SK-N-SH (cell line): ENCODE data around the gene FAM83D. TPM values are rescaled to one million over a fixed set of nuclear protein-coding genes. Genes with fewer than 3 reads are reported as not detected.

Source experiments
- CTCF ChIA-PET: fragments of 300-600, 350-600 bp; formaldehyde crosslinking; extraction: SDS; loops from one replicate; lab custom pipeline; 2021; lab: Yijun Ruan, JAX
- POLR2A ChIA-PET: fragments of 350-600 bp; sonication (Branson Sonifier 250); formaldehyde crosslinking; extraction: SDS; loops from one replicate; lab custom pipeline; 2020; ENCODE audit warnings: antibody characterized with exemption, inconsistent platforms; lab: Yijun Ruan, JAX
- DNase-seq: peaks from one replicate; pipeline ENCODE4 v3.0.0; 2012
- H2AFZ ChIP-seq: fragments of 200-600 bp; sonication (generic); 2 replicates; pipeline ENCODE4 v1.8.1; 2016; ENCODE audit warnings: antibody characterized with exemption, mild to moderate bottlenecking, low read depth
- H3F3A ChIP-seq: fragments of 200-600 bp; sonication (generic); replicated peaks from 2 replicates; pipeline ENCODE3; 2016; ENCODE audit warnings: antibody characterized with exemption, mild to moderate bottlenecking; ENCODE audit not compliant: insufficient read depth
- H3K27ac ChIP-seq, 2 experiments: fragments of 200-500 bp in 1 of 2; fragments of 200-600 bp in 1 of 2; sonication (Bioruptor generic) in 1 of 2; sonication (generic), shearing (Covaris generic) in 1 of 2; 2 replicates each; pipeline versions ENCODE4 v1.5.1 to v1.6.1; 2014 to 2016; ENCODE audit warnings: low read depth in 2 of 2, inconsistent platforms in 1 of 2, low read length in 1 of 2, mild to moderate bottlenecking in 1 of 2, mixed read lengths in 1 of 2
- H3K27me3 ChIP-seq: fragments of 200-600 bp; sonication (generic), shearing (Covaris generic); 2 replicates; pipeline ENCODE4 v1.6.1; 2016; ENCODE audit warnings: mixed run types; ENCODE audit not compliant: insufficient read depth
- H3K36me3 ChIP-seq, 2 experiments: fragments of 200-500 bp in 1 of 2; fragments of 200-600 bp in 1 of 2; sonication (Bioruptor generic) in 1 of 2; sonication (generic) in 1 of 2; replicated peaks in 1 of 2; 2 replicates each; pipeline versions ENCODE3 to v1.5.1; 2014 to 2016; ENCODE audit warnings: low read length in 1 of 2, mild to moderate bottlenecking in 1 of 2; ENCODE audit not compliant: insufficient read depth in 2 of 2, control insufficient read depth in 1 of 2
- H3K4me1 ChIP-seq, 2 experiments: fragments of 200-500 bp in 1 of 2; fragments of 200-600 bp in 1 of 2; sonication (Bioruptor generic) in 1 of 2; sonication (generic), shearing (Covaris generic) in 1 of 2; 2 replicates each; pipeline versions ENCODE4 v1.5.1 to v1.6.1; 2014 to 2016; ENCODE audit warnings: low read depth in 1 of 2, low read length in 1 of 2, mixed run types in 1 of 2; ENCODE audit not compliant: insufficient read depth in 2 of 2, control insufficient read depth in 1 of 2
- H3K4me2 ChIP-seq: fragments of 200-600 bp; sonication (generic), shearing (Covaris generic); 2 replicates; pipeline ENCODE4 v1.6.1; 2017; ENCODE audit warnings: mixed run types
- H3K4me3 ChIP-seq, 2 experiments: fragments of 200-500 bp in 1 of 2; fragments of 200-600 bp in 1 of 2; sonication (Bioruptor generic) in 1 of 2; sonication (generic), shearing (Covaris generic) in 1 of 2; 2 replicates each; pipeline versions ENCODE4 v1.5.1 to v1.8.1; 2014 to 2016; ENCODE audit warnings: low read depth in 2 of 2, inconsistent platforms in 1 of 2, low read length in 1 of 2, mild to moderate bottlenecking in 1 of 2, mixed read lengths in 1 of 2, moderate library complexity in 1 of 2
- H3K79me2 ChIP-seq: fragments of 200-600 bp; sonication (generic); 2 replicates; pipeline ENCODE4 v1.8.1; 2017; ENCODE audit warnings: mild to moderate bottlenecking; ENCODE audit not compliant: insufficient read depth
- H3K9ac ChIP-seq: fragments of 200-600 bp; sonication (generic); 2 replicates; pipeline ENCODE4 v1.6.1; 2017; ENCODE audit warnings: mixed run types
- H3K9me2 ChIP-seq: fragments of 200-600 bp; sonication (generic); 2 replicates; pipeline ENCODE4 v1.6.1; 2017; ENCODE audit warnings: mixed run types
- H3K9me3 ChIP-seq: fragments of 200-600 bp; sonication (generic); 2 replicates; pipeline ENCODE4 v1.6.1; 2017; ENCODE audit warnings: mixed run types, mild to moderate bottlenecking, moderate library complexity
- H4K20me1 ChIP-seq: fragments of 200-600 bp; sonication (generic); 2 replicates; pipeline ENCODE4 v1.6.1; 2017; ENCODE audit warnings: mild to moderate bottlenecking, mixed run types; ENCODE audit not compliant: insufficient read depth
- CHD2 ChIP-seq: fragments of 150-350 bp; IDR thresholded peaks from 2 replicates; pipeline ENCODE4 v1.6.1; 2018; ENCODE audit warnings: low read length; ENCODE audit not compliant: partially characterized antibody
- ELF1 ChIP-seq: IDR thresholded peaks from 2 replicates; pipeline ENCODE4 v1.4.0; 2012
- EP300 ChIP-seq, 2 experiments: IDR thresholded peaks; 2 replicates each; pipeline versions ENCODE4 v1.4.0 to v1.6.1; 2012; ENCODE audit warnings: borderline replicate concordance in 1 of 2, low read depth in 1 of 2, low read length in 1 of 2
- EZH2phosphoT487 ChIP-seq: fragments of 200-600 bp; sonication (generic); IDR thresholded peaks from 2 replicates; pipeline ENCODE4 v1.6.1; 2017; ENCODE audit warnings: low read depth, mixed run types, mild to moderate bottlenecking, antibody characterized with exemption, moderate library complexity, borderline replicate concordance
- FOSL2 ChIP-seq: IDR thresholded peaks from 2 replicates; pipeline ENCODE4 v1.4.0; 2012; ENCODE audit warnings: low read depth, mild to moderate bottlenecking, moderate library complexity, borderline replicate concordance
- FOXJ3 ChIP-seq: sonication (generic); formaldehyde crosslinking; IDR thresholded peaks from 2 replicates; pipeline ENCODE4 v1.5.1; 2020; ENCODE audit warnings: mild to moderate bottlenecking, missing genetic modification reagents
- FOXM1 ChIP-seq: IDR thresholded peaks from 2 replicates; pipeline ENCODE4 v1.4.0; 2012; ENCODE audit warnings: low read depth, mild to moderate bottlenecking
- GABPA ChIP-seq: IDR thresholded peaks from 2 replicates; pipeline ENCODE4 v1.4.0; 2012; ENCODE audit warnings: low read depth, mild to moderate bottlenecking
- GATA2 ChIP-seq: sonication (generic); formaldehyde crosslinking; IDR thresholded peaks from 2 replicates; pipeline ENCODE4 v1.5.0; 2020; ENCODE audit warnings: mild to moderate bottlenecking, missing genetic modification reagents
- MEF2A ChIP-seq: IDR thresholded peaks from 2 replicates; pipeline ENCODE4 v1.4.0; 2012; ENCODE audit warnings: low read depth, borderline replicate concordance
- MXI1 ChIP-seq: IDR thresholded peaks from 2 replicates; pipeline ENCODE4 v1.6.1; 2012; ENCODE audit warnings: mild to moderate bottlenecking, low read depth, low read length, improper control_type of control experiment
- NFIC ChIP-seq: IDR thresholded peaks from 2 replicates; pipeline ENCODE4 v1.4.0; 2012; ENCODE audit warnings: borderline replicate concordance
- POLR2AphosphoS5 ChIP-seq: IDR thresholded peaks from 2 replicates; pipeline ENCODE4 v1.6.1; 2012; ENCODE audit warnings: low read depth, low read length
- RAD21 ChIP-seq: IDR thresholded peaks from 2 replicates; pipeline ENCODE4 v1.6.1; 2012; ENCODE audit warnings: mild to moderate bottlenecking, low read length
- RCOR1 ChIP-seq: fragments of 150-350 bp; IDR thresholded peaks from 2 replicates; pipeline ENCODE4 v1.6.1; 2017; ENCODE audit warnings: antibody characterized with exemption, low read length
- RFX5 ChIP-seq: IDR thresholded peaks from 2 replicates; pipeline ENCODE4 v1.6.1; 2012; ENCODE audit warnings: mild to moderate bottlenecking, improper control_type of control experiment, low read length
- RXRA ChIP-seq: IDR thresholded peaks from 2 replicates; pipeline ENCODE4 v1.4.0; 2012; ENCODE audit warnings: low read depth, mild to moderate bottlenecking, borderline replicate concordance
- SIN3A ChIP-seq: IDR thresholded peaks from 2 replicates; pipeline ENCODE4 v1.6.1; 2012; ENCODE audit warnings: low read depth, mild to moderate bottlenecking, low read length, moderate library complexity, borderline replicate concordance
- SMC3 ChIP-seq: IDR thresholded peaks from 2 replicates; pipeline ENCODE4 v1.6.1; 2012; ENCODE audit warnings: low read depth, low read length, improper control_type of control experiment
- TAF1 ChIP-seq: IDR thresholded peaks from 2 replicates; pipeline ENCODE4 v1.6.1; 2012; ENCODE audit warnings: low read depth, mild to moderate bottlenecking, low read length, moderate library complexity, borderline replicate concordance
- WGBS: methylation state at CpG from one replicate; pipeline ENCODE4 v1.1.6; 2017; ENCODE audit warnings: low lambda C conversion rate; 5-methylcytosine and 5-hydroxymethylcytosine counted together
- polyA plus RNA-seq, 3 experiments: library from polyadenylated mRNA; depleted of rRNA; stranded (reverse); fragments of >200 nt; gene quantifications; 2 replicates each; pipeline ENCODE4 v1.2.3, GENCODE V29; 2012
- TF ChIP-seq, protein P1 (sequence below): IDR thresholded peaks from 2 replicates; pipeline ENCODE4 v1.4.0; 2012; ENCODE audit warnings: low read depth
- TF ChIP-seq, protein P2 (sequence below): fragments of 150-350 bp; IDR thresholded peaks from 2 replicates; pipeline ENCODE4 v1.6.1; 2017; ENCODE audit warnings: antibody characterized with exemption, low read length, low read depth, borderline replicate concordance
- TF ChIP-seq, protein P3 (sequence below): IDR thresholded peaks from 2 replicates; pipeline ENCODE4; 2012
- TF ChIP-seq, protein P4 (sequence below): fragments of 200-600 bp; sonication (generic); IDR thresholded peaks from 2 replicates; pipeline ENCODE4 v1.6.1; 2017; ENCODE audit warnings: antibody characterized with exemption, mild to moderate bottlenecking, moderate library complexity
- TF ChIP-seq, protein P5 (sequence below): IDR thresholded peaks from 2 replicates; pipeline ENCODE4 v1.4.0; 2012; ENCODE audit warnings: low read depth, borderline replicate concordance

The FAM83D gene, protein sequence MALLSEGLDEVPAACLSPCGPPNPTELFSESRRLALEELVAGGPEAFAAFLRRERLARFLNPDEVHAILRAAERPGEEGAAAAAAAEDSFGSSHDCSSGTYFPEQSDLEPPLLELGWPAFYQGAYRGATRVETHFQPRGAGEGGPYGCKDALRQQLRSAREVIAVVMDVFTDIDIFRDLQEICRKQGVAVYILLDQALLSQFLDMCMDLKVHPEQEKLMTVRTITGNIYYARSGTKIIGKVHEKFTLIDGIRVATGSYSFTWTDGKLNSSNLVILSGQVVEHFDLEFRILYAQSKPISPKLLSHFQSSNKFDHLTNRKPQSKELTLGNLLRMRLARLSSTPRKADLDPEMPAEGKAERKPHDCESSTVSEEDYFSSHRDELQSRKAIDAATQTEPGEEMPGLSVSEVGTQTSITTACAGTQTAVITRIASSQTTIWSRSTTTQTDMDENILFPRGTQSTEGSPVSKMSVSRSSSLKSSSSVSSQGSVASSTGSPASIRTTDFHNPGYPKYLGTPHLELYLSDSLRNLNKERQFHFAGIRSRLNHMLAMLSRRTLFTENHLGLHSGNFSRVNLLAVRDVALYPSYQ
- polyA plus RNA-seq (2012; rRNA removed), result 18.9 and 21.5 TPM in 2 replicates
- polyA plus RNA-seq (2012; cell fraction: cytosol; rRNA removed), result 17.3 and 20.6 TPM in 2 replicates
- polyA plus RNA-seq (2012; cell fraction: nucleus; rRNA removed), result 16.9 and 18.8 TPM in 2 replicates

DNA sequence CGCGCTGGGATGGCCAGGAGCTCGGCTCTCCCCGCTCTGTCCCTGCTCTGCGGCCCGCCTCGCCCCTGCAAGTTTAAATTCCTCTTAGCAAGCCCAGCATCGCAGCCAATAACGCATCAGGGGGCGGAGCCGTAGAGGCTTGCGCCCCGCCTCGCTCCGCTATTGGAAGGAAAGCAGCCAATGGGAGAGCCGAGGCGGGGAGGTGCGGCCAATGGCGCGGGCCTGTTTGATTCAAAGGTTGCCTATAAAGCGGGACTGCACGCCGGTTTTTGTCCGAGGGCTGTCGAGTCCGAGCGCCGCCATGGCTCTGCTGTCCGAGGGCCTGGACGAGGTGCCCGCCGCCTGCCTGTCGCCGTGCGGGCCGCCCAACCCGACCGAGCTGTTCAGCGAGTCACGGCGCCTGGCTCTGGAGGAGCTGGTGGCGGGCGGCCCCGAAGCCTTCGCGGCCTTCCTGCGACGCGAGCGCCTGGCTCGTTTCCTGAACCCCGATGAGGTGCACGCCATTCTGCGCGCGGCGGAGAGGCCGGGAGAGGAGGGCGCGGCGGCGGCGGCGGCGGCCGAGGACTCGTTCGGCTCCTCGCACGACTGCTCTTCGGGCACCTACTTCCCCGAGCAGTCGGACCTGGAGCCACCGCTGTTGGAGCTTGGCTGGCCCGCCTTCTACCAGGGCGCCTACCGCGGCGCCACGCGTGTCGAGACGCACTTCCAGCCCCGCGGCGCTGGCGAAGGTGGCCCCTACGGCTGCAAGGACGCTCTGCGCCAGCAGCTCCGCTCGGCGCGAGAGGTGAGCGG, at the start of gene FAM83D:
Gene FAM83D (plus strand): TSS at position 276 of the 792 bp plus-strand sequence. CDS start 26 bp downstream, at position 302.
- Histone ChIP-seq H3K4me1 (peaks cover 0 to 14% of the 10 kb centered on the region in 2 experiments; a peak in 2 of 4 replicates), H3K4me2 (peak within 1 kb of the TSS; percentile 98), H3K9me2 (no peaks in the 10 kb centered on the region), H3F3A (peaks cover 3% of the 10 kb centered on the region), H3K36me3 (no peaks in the 10 kb centered on the region), H3K27ac (peak within 1 kb of the TSS; percentile 37 to 54), H4K20me1 (peaks cover 14% of the 10 kb centered on the region; the same call in 1 of the 2 replicates), H3K79me2 (peaks cover 48% of the 10 kb centered on the region), H3K9ac (peak within 1 kb of the TSS; percentile 72), H3K9me3 (no peaks in the 10 kb centered on the region), H2AFZ (peak within 1 kb of the TSS; percentile 85), H3K27me3 (peaks cover 6% of the 10 kb centered on the region; the same call in 1 of the 2 replicates), H3K4me3 (peak within 1 kb of the TSS; percentile 81 to 91)
- peak; percentile 99 for DNase-seq
- ChIA-PET POLR2A (interaction anchor here (0.6 to 3.2 kb wide), 6 partner anchors 31 to 202 kb away, joined by 3 to 20 read pairs (median 4); partner anchors contain the start of genes DHX35, PPP1R16B and SLC32A1), CTCF (interaction anchor here (0.6 to 3.6 kb wide), 27 partner anchors 8 to 252 kb away, joined by 3 to 41 read pairs (median 4); partner anchors contain the start of genes DHX35 and PPP1R16B)
- 2% methylated on average over 26 of the region's 95 CpGs for WGBS
- TF ChIP-seq RCOR1, result no peak
- no peak for TF ChIP-seq GATA2 (CRISPR knock-in tag)
- no peak for TF ChIP-seq GABPA
- TF ChIP-seq SIN3A, result peak; percentile 96
- TF ChIP-seq POLR2AphosphoS5, result peak; percentile 93
- TF ChIP-seq NFIC, result 0 out of 2 replicates have a peak, but pooled peaks have one; percentile 17
- TF ChIP-seq, protein P1, sequence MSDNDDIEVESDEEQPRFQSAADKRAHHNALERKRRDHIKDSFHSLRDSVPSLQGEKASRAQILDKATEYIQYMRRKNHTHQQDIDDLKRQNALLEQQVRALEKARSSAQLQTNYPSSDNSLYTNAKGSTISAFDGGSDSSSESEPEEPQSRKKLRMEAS, result peak; percentile 89
- TF ChIP-seq, protein P2, sequence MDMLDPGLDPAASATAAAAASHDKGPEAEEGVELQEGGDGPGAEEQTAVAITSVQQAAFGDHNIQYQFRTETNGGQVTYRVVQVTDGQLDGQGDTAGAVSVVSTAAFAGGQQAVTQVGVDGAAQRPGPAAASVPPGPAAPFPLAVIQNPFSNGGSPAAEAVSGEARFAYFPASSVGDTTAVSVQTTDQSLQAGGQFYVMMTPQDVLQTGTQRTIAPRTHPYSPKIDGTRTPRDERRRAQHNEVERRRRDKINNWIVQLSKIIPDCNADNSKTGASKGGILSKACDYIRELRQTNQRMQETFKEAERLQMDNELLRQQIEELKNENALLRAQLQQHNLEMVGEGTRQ, result no peak
- no peak for TF ChIP-seq MEF2A
- TF ChIP-seq, protein P3, sequence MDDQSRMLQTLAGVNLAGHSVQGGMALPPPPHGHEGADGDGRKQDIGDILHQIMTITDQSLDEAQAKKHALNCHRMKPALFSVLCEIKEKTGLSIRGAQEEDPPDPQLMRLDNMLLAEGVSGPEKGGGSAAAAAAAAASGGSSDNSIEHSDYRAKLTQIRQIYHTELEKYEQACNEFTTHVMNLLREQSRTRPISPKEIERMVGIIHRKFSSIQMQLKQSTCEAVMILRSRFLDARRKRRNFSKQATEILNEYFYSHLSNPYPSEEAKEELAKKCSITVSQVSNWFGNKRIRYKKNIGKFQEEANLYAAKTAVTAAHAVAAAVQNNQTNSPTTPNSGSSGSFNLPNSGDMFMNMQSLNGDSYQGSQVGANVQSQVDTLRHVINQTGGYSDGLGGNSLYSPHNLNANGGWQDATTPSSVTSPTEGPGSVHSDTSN, result no peak
- 0 out of 2 replicates have a peak, but pooled peaks have one; percentile 38 for TF ChIP-seq RFX5
- no peak for TF ChIP-seq RXRA
- peak; percentile 36 for TF ChIP-seq CHD2
- no peak for TF ChIP-seq FOXJ3 (CRISPR knock-in tag)
- TF ChIP-seq, protein P4, sequence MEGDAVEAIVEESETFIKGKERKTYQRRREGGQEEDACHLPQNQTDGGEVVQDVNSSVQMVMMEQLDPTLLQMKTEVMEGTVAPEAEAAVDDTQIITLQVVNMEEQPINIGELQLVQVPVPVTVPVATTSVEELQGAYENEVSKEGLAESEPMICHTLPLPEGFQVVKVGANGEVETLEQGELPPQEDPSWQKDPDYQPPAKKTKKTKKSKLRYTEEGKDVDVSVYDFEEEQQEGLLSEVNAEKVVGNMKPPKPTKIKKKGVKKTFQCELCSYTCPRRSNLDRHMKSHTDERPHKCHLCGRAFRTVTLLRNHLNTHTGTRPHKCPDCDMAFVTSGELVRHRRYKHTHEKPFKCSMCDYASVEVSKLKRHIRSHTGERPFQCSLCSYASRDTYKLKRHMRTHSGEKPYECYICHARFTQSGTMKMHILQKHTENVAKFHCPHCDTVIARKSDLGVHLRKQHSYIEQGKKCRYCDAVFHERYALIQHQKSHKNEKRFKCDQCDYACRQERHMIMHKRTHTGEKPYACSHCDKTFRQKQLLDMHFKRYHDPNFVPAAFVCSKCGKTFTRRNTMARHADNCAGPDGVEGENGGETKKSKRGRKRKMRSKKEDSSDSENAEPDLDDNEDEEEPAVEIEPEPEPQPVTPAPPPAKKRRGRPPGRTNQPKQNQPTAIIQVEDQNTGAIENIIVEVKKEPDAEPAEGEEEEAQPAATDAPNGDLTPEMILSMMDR, result no peak
- peak; percentile 100 for TF ChIP-seq FOXM1
- no peak for TF ChIP-seq FOSL2
- TF ChIP-seq, protein P5, sequence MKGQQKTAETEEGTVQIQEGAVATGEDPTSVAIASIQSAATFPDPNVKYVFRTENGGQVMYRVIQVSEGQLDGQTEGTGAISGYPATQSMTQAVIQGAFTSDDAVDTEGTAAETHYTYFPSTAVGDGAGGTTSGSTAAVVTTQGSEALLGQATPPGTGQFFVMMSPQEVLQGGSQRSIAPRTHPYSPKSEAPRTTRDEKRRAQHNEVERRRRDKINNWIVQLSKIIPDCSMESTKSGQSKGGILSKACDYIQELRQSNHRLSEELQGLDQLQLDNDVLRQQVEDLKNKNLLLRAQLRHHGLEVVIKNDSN, result no peak
- no peak; the same call in 1 of the 2 replicates for TF ChIP-seq SMC3
- TF ChIP-seq RAD21, result peak; percentile 70; the same call in 1 of the 2 replicates
- peak; percentile 81 for TF ChIP-seq TAF1
- TF ChIP-seq EP300 (IDR thresholded peaks at IDR 0.05; ENCODE audit: borderline replicate concordance in 1 of 2, low read depth in 1 of 2, low read length in 1 of 2), result 0 out of 4 replicates have a peak, but pooled peaks of 1 of the 2 experiments have one; percentile 7
- no peak for TF ChIP-seq EZH2phosphoT487
- TF ChIP-seq MXI1, result peak; percentile 99
- no peak for TF ChIP-seq ELF1
